ENCODE results near the gene ABI1. TPM values are rescaled to one million over a fixed set of nuclear protein-coding genes. Genes with fewer than 3 reads are reported as not detected.
A peak's percentile ranks its signal among the peaks of the same experiment; 100 is the strongest.
"Not testable (repeated sequence)": the region's sequence is repeated elsewhere in the genome, so short reads cannot be mapped to it uniquely, and the experiment has no call there.

The ABI1 gene
- 10 to 100 TPM; 36.8 to 42.8 TPM for polyA plus RNA-seq

DNA sequence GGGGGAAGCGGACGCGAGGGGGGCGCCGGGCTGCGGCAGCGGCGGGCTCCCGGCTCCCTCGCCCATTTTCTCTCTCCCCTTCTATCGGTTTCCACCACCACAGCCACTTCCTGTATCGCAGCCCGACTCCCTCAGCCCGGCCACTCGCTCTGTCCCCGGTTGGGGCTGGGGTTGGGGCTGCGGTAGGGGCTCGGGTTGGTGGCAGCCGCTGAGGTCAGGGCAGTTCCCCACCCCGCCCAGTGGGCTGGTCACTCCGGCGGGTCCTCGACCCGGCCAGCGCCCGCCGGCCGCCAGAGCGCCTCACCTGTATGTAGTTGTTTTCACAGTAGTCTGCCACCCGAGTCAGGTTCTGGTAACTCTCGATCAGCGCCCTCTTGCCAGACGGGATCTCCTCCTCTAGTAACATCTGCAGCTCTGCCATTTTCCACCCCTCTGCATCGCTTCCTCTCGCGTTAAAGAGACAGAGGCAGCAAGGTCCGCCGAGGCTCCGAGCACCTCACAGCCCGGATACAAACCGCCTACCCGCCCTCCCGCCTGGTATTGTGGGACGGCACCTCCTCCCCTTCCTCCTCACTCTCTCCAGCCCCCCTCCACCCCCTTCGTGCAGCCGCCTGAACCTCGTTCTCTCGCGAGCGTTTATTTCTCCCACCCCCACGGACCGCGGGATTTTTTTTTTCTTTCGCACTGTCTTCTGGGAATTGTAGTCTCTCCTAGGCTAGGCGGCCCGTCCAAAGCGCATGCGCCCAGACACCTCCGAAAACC is at the start of gene ABI1:
ABI1 (minus strand) TSS at position 516 of the 762 bp plus-strand sequence; CDS start at position 421, 95 bp downstream.
- Histone ChIP-seq H3K4me3 (ENCODE audit: low read depth in 1 of 2, low read length in 2 of 2) (peak within 1 kb of the TSS; percentile 97 to 98), H3K9me3 (ENCODE audit: control insufficient read depth in 2 of 2, insufficient read depth in 1 of 2, low read depth in 1 of 2, low read length in 1 of 2) (no peaks in the 10 kb centered on the region), H3K27me3 (ENCODE audit: control insufficient read depth in 1 of 2, insufficient read depth in 2 of 2, low read length in 2 of 2) (no peaks in the 10 kb centered on the region), H3K36me3 (ENCODE audit: control insufficient read depth in 2 of 2, insufficient read depth in 2 of 2, low read length in 1 of 2) (no peaks in the 10 kb centered on the region), H3K4me1 (ENCODE audit: control insufficient read depth in 2 of 2, insufficient read depth in 2 of 2, low read length in 1 of 2) (peaks cover 0 to 2% of the 10 kb centered on the region in 2 donors), H3K27ac (ENCODE audit: low read depth in 2 of 2, low read length in 1 of 2) (peak within 1 kb of the TSS; percentile 99)
- WGBS, 2 donors: 0 to 1% methylated on average over 55 to 59 of the region's 59 CpGs

DNA sequence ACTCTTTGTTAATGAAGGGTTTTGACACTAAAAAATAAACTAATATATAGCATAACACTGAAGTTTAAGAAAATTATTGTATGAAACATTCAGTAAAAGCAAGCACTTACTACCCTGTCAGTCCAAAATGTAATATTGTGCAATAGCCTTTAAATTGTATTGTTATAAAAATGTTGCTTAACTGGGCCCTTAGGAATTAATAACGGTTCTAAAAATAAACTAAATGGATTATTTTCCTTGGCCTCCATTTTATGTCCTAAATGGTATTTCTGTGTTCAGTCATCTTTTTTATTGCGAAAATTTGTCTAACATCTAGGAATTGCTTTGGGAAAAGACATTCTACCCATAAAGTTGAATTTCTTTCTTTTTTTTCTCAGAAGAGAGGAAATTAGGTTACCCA is 49.0 kb upstream of the ABI1 start:
- Histone ChIP-seq H3K4me3 (ENCODE audit: low read depth in 1 of 2, low read length in 2 of 2) (no peak overlapping the region), H3K27ac (ENCODE audit: low read depth in 2 of 2, low read length in 1 of 2) (no peak overlapping the region), H3K27me3 (ENCODE audit: control insufficient read depth in 1 of 2, insufficient read depth in 2 of 2, low read length in 2 of 2) (no peaks in the 10 kb centered on the region), H3K9me3 (ENCODE audit: control insufficient read depth in 2 of 2, insufficient read depth in 1 of 2, low read depth in 1 of 2, low read length in 1 of 2) (peaks cover 2 to 7% of the 10 kb centered on the region in 2 donors), H3K36me3 (ENCODE audit: control insufficient read depth in 2 of 2, insufficient read depth in 2 of 2, low read length in 1 of 2) (no peaks in the 10 kb centered on the region), H3K4me1 (ENCODE audit: control insufficient read depth in 2 of 2, insufficient read depth in 2 of 2, low read length in 1 of 2) (no peaks in the 10 kb centered on the region)
- WGBS, 2 donors: 73 to 83% methylated on average over 2 of the region's 2 CpGs

DNA sequence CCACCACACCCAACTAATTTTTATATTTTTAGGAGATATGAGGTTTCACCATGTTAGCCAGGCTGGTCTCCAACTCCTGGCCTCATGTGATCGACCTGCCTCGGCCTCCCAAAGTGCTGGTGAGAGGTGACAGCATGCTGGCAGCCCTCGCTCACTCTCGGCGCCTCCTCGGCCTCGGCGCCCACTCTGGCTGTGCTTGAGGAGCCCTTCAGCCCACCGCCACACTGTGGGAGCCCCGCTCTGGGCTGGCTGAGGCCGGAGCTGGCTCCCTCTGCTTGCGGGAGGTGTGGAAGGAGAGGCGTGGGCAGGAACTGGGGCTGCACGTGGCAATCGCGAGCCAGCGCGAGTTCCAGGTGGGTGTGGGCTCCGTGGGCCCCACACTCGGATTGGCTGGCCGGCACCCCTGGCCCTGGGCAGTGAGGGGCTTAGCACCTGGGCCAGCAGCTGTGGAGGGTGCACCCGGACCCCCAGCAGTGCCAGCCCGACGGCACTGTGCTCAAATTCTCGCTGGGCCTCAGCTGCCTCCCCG is 44.6 kb upstream of the ABI1 start:
- H3K4me3 ChIP-seq (ENCODE audit: low read depth in 1 of 2, low read length in 2 of 2); H3K4me1 ChIP-seq (ENCODE audit: control insufficient read depth in 2 of 2, insufficient read depth in 2 of 2, low read length in 1 of 2); H3K27ac ChIP-seq (ENCODE audit: low read depth in 2 of 2, low read length in 1 of 2); H3K27me3 ChIP-seq (ENCODE audit: control insufficient read depth in 1 of 2, insufficient read depth in 2 of 2, low read length in 2 of 2); H3K36me3 ChIP-seq (ENCODE audit: control insufficient read depth in 2 of 2, insufficient read depth in 2 of 2, low read length in 1 of 2); H3K9me3 ChIP-seq (ENCODE audit: control insufficient read depth in 2 of 2, insufficient read depth in 1 of 2, low read depth in 1 of 2, low read length in 1 of 2): not testable (repeated sequence)
- 94% methylated on average over 25 to 26 of the region's 26 CpGs for WGBS, 2 donors

DNA sequence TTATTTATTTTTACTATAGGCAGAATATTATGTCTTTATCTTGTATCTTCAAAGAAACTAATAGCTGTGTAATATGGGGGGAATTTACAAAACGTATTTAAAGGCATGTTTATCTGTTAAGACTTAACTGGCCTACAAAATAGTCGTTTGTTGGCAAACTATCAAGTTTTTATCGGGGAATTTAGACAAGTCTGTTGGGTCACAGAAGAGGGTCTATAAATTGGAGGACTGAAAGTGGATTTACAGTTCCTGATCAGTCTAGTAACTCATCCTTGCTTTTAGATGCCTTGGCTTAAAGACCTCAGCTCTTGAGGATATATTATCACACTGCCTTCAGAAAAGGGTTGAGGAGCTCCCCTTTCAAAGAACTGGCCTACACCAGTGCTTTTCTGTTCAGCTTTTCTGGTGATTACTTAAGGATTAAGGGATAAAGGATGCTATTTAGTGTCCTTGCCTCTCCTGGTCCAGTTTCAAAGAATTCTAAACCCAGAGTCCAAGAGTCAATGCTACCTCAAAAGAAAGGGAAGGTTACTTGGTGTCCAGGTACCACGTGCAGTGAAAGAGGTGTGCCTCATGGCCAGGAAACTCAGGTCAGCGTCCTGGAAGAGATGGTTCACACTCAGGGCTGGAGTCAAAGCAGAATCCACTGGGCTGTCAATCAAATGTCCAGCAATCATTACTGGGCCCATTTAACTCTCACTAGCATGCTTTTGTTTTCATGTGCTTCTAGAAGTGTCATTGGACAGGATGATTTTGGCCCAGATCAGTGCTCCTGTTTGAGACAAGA is 42.9 kb upstream of the ABI1 start:
- H3K27me3 ChIP-seq (ENCODE audit: control insufficient read depth in 1 of 2, insufficient read depth in 2 of 2, low read length in 2 of 2): no peaks in the 10 kb centered on the region
- WGBS, 2 donors: 43 to 47% methylated on average over 5 of the region's 5 CpGs
- no peak overlapping the region for H3K4me3 ChIP-seq (ENCODE audit: low read depth in 1 of 2, low read length in 2 of 2)
- H3K36me3 ChIP-seq (ENCODE audit: control insufficient read depth in 2 of 2, insufficient read depth in 2 of 2, low read length in 1 of 2): no peaks in the 10 kb centered on the region
- H3K4me1 ChIP-seq (ENCODE audit: control insufficient read depth in 2 of 2, insufficient read depth in 2 of 2, low read length in 1 of 2): no peaks in the 10 kb centered on the region
- H3K9me3 ChIP-seq (ENCODE audit: control insufficient read depth in 2 of 2, insufficient read depth in 1 of 2, low read depth in 1 of 2, low read length in 1 of 2): peaks cover 0 to 7% of the 10 kb centered on the region in 2 donors
- no peak overlapping the region for H3K27ac ChIP-seq (ENCODE audit: low read depth in 2 of 2, low read length in 1 of 2)

DNA sequence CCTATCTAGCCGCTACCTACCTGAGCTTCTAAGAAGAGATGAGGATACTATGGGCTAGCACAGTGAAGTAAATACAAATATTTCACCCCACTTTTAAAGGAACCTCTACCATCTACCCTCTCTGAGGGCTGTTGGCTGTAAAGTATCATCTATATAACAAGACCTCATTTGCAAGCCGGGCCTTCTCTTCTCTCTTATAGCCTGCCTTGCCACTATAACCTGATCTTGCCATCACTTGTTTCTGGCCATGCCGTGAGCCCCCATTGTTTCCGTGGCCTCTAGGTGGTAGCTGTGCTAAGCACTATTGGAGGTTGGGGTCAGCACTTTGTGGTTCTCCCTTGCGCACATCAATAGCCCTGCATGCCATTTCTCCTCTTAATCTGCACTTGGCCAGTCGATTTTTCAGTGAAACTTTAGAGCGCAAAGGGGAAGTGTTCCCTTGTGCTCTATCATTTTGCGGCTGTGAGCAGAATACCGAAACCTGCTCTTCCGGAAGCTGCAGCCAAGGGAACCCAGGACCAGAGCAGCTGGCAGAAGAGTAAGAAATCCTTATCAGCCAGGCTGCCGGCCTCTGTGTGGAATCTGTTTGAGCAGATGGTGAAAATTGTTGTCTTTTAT is 31.7 kb upstream of the ABI1 start:
- not testable (repeated sequence) for H3K4me3 ChIP-seq (ENCODE audit: low read depth in 1 of 2, low read length in 2 of 2); H3K27ac ChIP-seq (ENCODE audit: low read depth in 2 of 2, low read length in 1 of 2); H3K9me3 ChIP-seq (ENCODE audit: control insufficient read depth in 2 of 2, insufficient read depth in 1 of 2, low read depth in 1 of 2, low read length in 1 of 2); H3K4me1 ChIP-seq (ENCODE audit: control insufficient read depth in 2 of 2, insufficient read depth in 2 of 2, low read length in 1 of 2); H3K27me3 ChIP-seq (ENCODE audit: control insufficient read depth in 1 of 2, insufficient read depth in 2 of 2, low read length in 2 of 2); H3K36me3 ChIP-seq (ENCODE audit: control insufficient read depth in 2 of 2, insufficient read depth in 2 of 2, low read length in 1 of 2)
- 52 to 66% methylated on average over 9 to 10 of the region's 11 CpGs for WGBS, 2 donors

DNA sequence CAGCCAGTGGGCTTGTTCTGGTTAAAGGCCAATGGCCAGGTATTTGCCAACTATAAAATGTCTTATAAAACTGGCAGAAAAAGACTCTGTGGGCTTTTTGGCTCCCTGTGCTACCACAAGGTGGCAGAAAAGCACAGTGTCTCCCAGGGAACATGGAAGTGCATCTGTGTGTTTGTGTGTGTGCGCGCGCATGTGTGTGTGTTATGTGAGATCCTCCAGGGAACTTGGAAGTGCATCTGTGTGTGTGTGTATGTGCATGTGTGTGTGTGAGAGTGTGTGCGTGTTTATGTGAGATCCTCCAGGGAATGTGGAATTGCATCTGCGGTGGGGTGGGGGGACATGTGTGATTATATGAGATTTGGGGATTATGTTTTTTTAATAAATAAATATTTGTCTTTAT is 30.2 kb upstream of the ABI1 start:
- 63 to 67% methylated on average over 5 of the region's 5 CpGs for WGBS, 2 donors
- no peak overlapping the region for H3K4me3 ChIP-seq (ENCODE audit: low read depth in 1 of 2, low read length in 2 of 2)
- no peak overlapping the region for H3K27ac ChIP-seq (ENCODE audit: low read depth in 2 of 2, low read length in 1 of 2)
- H3K4me1 ChIP-seq (ENCODE audit: control insufficient read depth in 2 of 2, insufficient read depth in 2 of 2, low read length in 1 of 2): no peaks in the 10 kb centered on the region
- no peaks in the 10 kb centered on the region for H3K36me3 ChIP-seq (ENCODE audit: control insufficient read depth in 2 of 2, insufficient read depth in 2 of 2, low read length in 1 of 2)
- H3K27me3 ChIP-seq (ENCODE audit: control insufficient read depth in 1 of 2, insufficient read depth in 2 of 2, low read length in 2 of 2): no peaks in the 10 kb centered on the region
- no peaks in the 10 kb centered on the region for H3K9me3 ChIP-seq (ENCODE audit: control insufficient read depth in 2 of 2, insufficient read depth in 1 of 2, low read depth in 1 of 2, low read length in 1 of 2)

DNA sequence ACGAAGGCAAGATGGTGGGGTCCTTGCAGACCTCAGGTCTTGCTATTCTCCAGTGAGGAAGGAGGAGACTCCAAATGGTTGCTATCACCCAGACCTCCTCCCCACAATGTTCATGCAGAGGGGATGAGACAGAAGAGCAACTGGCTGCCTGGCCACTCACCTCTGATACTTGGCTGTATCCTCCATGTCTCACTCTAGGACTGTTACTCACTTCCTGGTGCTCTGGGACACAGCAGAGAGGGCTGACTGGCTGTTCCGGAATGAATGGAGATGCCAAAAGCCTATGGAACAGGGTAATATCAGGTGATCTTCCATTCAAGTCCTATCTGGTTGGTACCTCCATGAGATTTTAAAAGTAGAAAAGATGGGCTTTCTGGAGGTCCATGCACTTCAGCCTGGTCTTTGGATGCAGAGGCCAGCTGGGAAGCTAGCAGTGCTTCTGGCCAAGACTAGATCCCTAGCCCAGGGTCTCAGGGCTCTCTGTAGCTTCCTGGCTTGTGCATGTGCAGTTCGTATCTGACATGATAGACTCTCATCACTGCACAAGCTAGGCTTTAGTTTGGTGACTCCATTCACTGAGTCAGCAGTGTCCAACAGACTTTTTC is 27.0 kb upstream of the ABI1 start:
- Histone ChIP-seq H3K27ac (ENCODE audit: low read depth in 2 of 2, low read length in 1 of 2) (no peak overlapping the region), H3K9me3 (ENCODE audit: control insufficient read depth in 2 of 2, insufficient read depth in 1 of 2, low read depth in 1 of 2, low read length in 1 of 2) (no peaks in the 10 kb centered on the region), H3K27me3 (ENCODE audit: control insufficient read depth in 1 of 2, insufficient read depth in 2 of 2, low read length in 2 of 2) (no peaks in the 10 kb centered on the region), H3K4me1 (ENCODE audit: control insufficient read depth in 2 of 2, insufficient read depth in 2 of 2, low read length in 1 of 2) (no peaks in the 10 kb centered on the region), H3K4me3 (ENCODE audit: low read depth in 1 of 2, low read length in 2 of 2) (no peak overlapping the region), H3K36me3 (ENCODE audit: control insufficient read depth in 2 of 2, insufficient read depth in 2 of 2, low read length in 1 of 2) (no peaks in the 10 kb centered on the region)
- WGBS, 2 donors: 72 to 78% methylated on average over 3 of the region's 3 CpGs

DNA sequence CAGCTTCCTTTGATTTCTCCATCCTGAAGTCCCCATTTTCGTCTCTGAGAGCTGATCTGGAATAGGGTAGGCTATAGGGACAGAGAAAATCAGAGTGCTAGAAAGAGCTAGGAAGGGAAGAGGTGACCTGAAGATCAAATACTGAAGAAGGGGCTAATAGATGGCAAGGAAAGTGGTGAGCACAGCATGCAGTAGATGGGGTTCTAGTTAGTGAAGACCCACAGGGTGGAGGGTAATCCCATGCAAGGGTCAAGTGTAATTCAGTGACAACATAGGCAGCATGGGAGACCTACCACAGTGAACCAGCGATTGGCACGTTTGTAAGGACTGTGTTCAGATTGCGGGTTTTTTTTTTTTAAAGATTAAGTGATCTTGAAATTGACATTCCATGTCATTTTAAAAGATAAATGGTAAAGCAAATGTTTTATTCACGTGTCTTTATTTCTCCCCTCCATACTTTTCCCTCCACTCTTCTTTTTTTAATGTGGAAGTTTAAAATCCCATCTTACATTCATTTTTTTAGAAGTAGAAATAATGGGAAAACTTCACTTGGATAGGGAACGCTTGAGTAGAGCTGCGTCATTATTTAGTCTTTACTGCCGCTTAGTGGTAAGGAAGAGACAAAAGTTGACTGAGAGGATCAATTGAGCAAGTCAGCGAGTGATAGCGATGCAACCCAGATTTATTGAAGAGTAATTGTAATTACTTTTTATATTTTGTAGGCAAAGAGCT is 21.0 kb upstream of the ABI1 start:
- Histone ChIP-seq H3K36me3 (ENCODE audit: control insufficient read depth in 2 of 2, insufficient read depth in 2 of 2, low read length in 1 of 2) (no peaks in the 10 kb centered on the region), H3K9me3 (ENCODE audit: control insufficient read depth in 2 of 2, insufficient read depth in 1 of 2, low read depth in 1 of 2, low read length in 1 of 2) (no peaks in the 10 kb centered on the region), H3K4me1 (ENCODE audit: control insufficient read depth in 2 of 2, insufficient read depth in 2 of 2, low read length in 1 of 2) (no peaks in the 10 kb centered on the region), H3K4me3 (ENCODE audit: low read depth in 1 of 2, low read length in 2 of 2) (no peak overlapping the region), H3K27ac (ENCODE audit: low read depth in 2 of 2, low read length in 1 of 2) (no peak overlapping the region), H3K27me3 (ENCODE audit: control insufficient read depth in 1 of 2, insufficient read depth in 2 of 2, low read length in 2 of 2) (no peaks in the 10 kb centered on the region)
- WGBS, 2 donors: 13 to 16% methylated on average over 10 of the region's 10 CpGs

DNA sequence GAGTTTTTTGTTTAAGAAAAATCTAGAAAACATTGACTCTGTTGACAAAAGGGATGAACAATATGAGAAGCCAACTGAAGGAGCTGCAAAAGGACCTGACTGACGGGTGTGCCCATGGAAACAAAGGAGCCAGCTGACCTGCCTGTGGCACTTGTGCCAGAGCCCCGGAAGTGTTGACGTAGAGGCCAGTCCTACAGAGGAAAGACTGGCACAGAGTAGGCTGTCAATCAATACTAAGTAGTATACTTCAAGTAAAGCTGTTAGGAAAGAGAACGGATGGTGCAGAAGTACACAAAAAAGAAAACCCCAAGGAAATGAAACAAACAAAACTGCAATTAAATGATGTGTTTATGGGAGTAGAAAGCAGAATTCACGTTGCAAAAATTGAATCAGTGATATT is 19.0 kb upstream of the ABI1 start:
- no peaks in the 10 kb centered on the region for H3K36me3 ChIP-seq (ENCODE audit: control insufficient read depth in 2 of 2, insufficient read depth in 2 of 2, low read length in 1 of 2)
- 26 to 28% methylated on average over 5 of the region's 5 CpGs for WGBS, 2 donors
- no peak overlapping the region for H3K4me3 ChIP-seq (ENCODE audit: low read depth in 1 of 2, low read length in 2 of 2)
- H3K9me3 ChIP-seq (ENCODE audit: control insufficient read depth in 2 of 2, insufficient read depth in 1 of 2, low read depth in 1 of 2, low read length in 1 of 2): no peaks in the 10 kb centered on the region
- H3K27me3 ChIP-seq (ENCODE audit: control insufficient read depth in 1 of 2, insufficient read depth in 2 of 2, low read length in 2 of 2): no peaks in the 10 kb centered on the region
- H3K4me1 ChIP-seq (ENCODE audit: control insufficient read depth in 2 of 2, insufficient read depth in 2 of 2, low read length in 1 of 2): no peaks in the 10 kb centered on the region
- H3K27ac ChIP-seq (ENCODE audit: low read depth in 2 of 2, low read length in 1 of 2): no peak overlapping the region
